WTC11 (cell line): ENCODE measurements around the gene ANTKMT. TPM values are rescaled to one million over a fixed set of nuclear protein-coding genes. Genes with fewer than 3 reads are reported as not detected.

Experiments used
- ATAC-seq: fragments of 200-7000 bp; cut with Tn5 transposase; 2 replicates; pipeline ENCODE4 v1.10.0; 2021; ENCODE audit warnings: mild to moderate bottlenecking, moderate library complexity
- CTCF ChIA-PET: fragments of 300-600 bp; sonication (Branson Sonifier 250); formaldehyde crosslinking; loops from one replicate; lab custom pipeline; 2021; ENCODE audit warnings: antibody characterized with exemption; lab: Charles Lee
- POLR2A ChIA-PET: fragments of 350-600 bp; sonication (Branson Sonifier 250); formaldehyde crosslinking; loops from one replicate; lab custom pipeline; 2021; ENCODE audit warnings: antibody characterized with exemption; lab: Charles Lee
- DNase-seq: peaks from one replicate; pipeline ENCODE4 v3.0.0; 2021; ENCODE audit warnings: low spot score
- H3K27ac Mint-ChIP-seq: 2 replicates; pipeline ENCODE4 v1.8.0; 2021; ENCODE audit warnings: mixed read lengths
- H3K27me3 Mint-ChIP-seq: 2 replicates; pipeline ENCODE4 v1.8.0; 2021; ENCODE audit warnings: low read depth, mild to moderate bottlenecking, moderate library complexity, mixed read lengths
- H3K36me3 Mint-ChIP-seq: 2 replicates; pipeline ENCODE4 v1.8.0; 2021; ENCODE audit warnings: mixed read lengths
- H3K4me1 Mint-ChIP-seq: 2 replicates; pipeline ENCODE4 v1.8.0; 2022; ENCODE audit warnings: mixed read lengths
- H3K4me3 Mint-ChIP-seq: 2 replicates; pipeline ENCODE4 v1.8.0; 2021; ENCODE audit warnings: mild to moderate bottlenecking, moderate library complexity, mixed read lengths
- H3K9me3 Mint-ChIP-seq: 2 replicates; pipeline ENCODE4 v1.8.0; 2021; ENCODE audit warnings: mixed read lengths
- EMX1 ChIP-seq: fragments of 250-450 bp; sonication (Bioruptor Pico); IDR thresholded peaks from 2 replicates; pipeline ENCODE4 v1.8.0; 2021; ENCODE audit warnings: mild to moderate bottlenecking
- ETV6 ChIP-seq: sonication (generic); formaldehyde crosslinking; IDR thresholded peaks from 2 replicates; pipeline ENCODE4 v1.8.1; 2022; ENCODE audit warnings: mild to moderate bottlenecking, missing genetic modification reagents
- MXD4 ChIP-seq: fragments of 250-450 bp; sonication (Bioruptor Pico); IDR thresholded peaks from 2 replicates; pipeline ENCODE4 v1.8.0; 2021; ENCODE audit warnings: mild to moderate bottlenecking, moderate library complexity, borderline replicate concordance
- MYBL2 ChIP-seq: sonication (generic); formaldehyde crosslinking; IDR thresholded peaks from 2 replicates; pipeline ENCODE4 v1.8.1; 2023; ENCODE audit warnings: mild to moderate bottlenecking, moderate library complexity, missing genetic modification reagents
- NR2C2 ChIP-seq: sonication (generic); formaldehyde crosslinking; IDR thresholded peaks from 2 replicates; pipeline ENCODE4 v1.8.0; 2022; ENCODE audit warnings: mild to moderate bottlenecking, missing genetic modification reagents
- OVOL2 ChIP-seq: fragments of 250-450 bp; sonication (Bioruptor Pico); IDR thresholded peaks from 2 replicates; pipeline ENCODE4 v1.9.0; 2021; ENCODE audit warnings: mild to moderate bottlenecking, borderline replicate concordance
- SMAD3 ChIP-seq: sonication (generic); formaldehyde crosslinking; IDR thresholded peaks from 2 replicates; pipeline ENCODE4 v1.8.0; 2022; ENCODE audit warnings: missing genetic modification reagents, mild to moderate bottlenecking, borderline replicate concordance
- ZNF671 ChIP-seq: fragments of 250-450 bp; sonication (Bioruptor Pico); IDR thresholded peaks from 2 replicates; pipeline ENCODE4 v1.8.0; 2021; ENCODE audit warnings: mild to moderate bottlenecking
- total RNA-seq: library from RNA; stranded (reverse); gene quantifications from 3 replicates; pipeline ENCODE4 v1.2.3, GENCODE V29; 2021
- TF ChIP-seq, protein P1 (sequence below): sonication (generic); formaldehyde crosslinking; IDR thresholded peaks from 2 replicates; pipeline ENCODE4 v1.8.0; 2022; ENCODE audit warnings: mild to moderate bottlenecking, missing genetic modification reagents
- TF ChIP-seq, protein P2 (sequence below): sonication (generic); formaldehyde crosslinking; IDR thresholded peaks from 2 replicates; pipeline ENCODE4 v1.8.0; 2022; ENCODE audit warnings: missing genetic modification reagents
- TF ChIP-seq, protein P3 (sequence below): fragments of 250-450 bp; sonication (Bioruptor Pico); IDR thresholded peaks from 2 replicates; pipeline ENCODE4 v1.9.0; 2021; ENCODE audit warnings: moderate library complexity, mild to moderate bottlenecking, inconsistent platforms, borderline replicate concordance
- TF ChIP-seq, protein P4 (sequence below): fragments of 250-450 bp; sonication (Bioruptor Pico); IDR thresholded peaks from 2 replicates; pipeline ENCODE4 v2.1.2; 2022; ENCODE audit warnings: mild to moderate bottlenecking, moderate library complexity
- TF ChIP-seq, protein P5 (sequence below): sonication (generic); formaldehyde crosslinking; IDR thresholded peaks from 2 replicates; pipeline ENCODE4 v1.8.1; 2022; ENCODE audit warnings: low read depth, missing genetic modification reagents, borderline replicate concordance
- TF ChIP-seq, protein P6 (sequence below): sonication (generic); formaldehyde crosslinking; IDR thresholded peaks from 2 replicates; pipeline ENCODE4 v1.8.1; 2023; ENCODE audit warnings: mild to moderate bottlenecking, missing genetic modification reagents, moderate library complexity
- TF ChIP-seq, protein P7 (sequence below): fragments of 250-450 bp; sonication (Bioruptor Pico); conservative IDR thresholded peaks from 2 replicates; pipeline ENCODE4 v1.9.0; 2021; ENCODE audit warnings: mild to moderate bottlenecking

The ANTKMT gene
- total RNA-seq, 1 experiment from 2014 or later: 40.6 TPM

DNA sequence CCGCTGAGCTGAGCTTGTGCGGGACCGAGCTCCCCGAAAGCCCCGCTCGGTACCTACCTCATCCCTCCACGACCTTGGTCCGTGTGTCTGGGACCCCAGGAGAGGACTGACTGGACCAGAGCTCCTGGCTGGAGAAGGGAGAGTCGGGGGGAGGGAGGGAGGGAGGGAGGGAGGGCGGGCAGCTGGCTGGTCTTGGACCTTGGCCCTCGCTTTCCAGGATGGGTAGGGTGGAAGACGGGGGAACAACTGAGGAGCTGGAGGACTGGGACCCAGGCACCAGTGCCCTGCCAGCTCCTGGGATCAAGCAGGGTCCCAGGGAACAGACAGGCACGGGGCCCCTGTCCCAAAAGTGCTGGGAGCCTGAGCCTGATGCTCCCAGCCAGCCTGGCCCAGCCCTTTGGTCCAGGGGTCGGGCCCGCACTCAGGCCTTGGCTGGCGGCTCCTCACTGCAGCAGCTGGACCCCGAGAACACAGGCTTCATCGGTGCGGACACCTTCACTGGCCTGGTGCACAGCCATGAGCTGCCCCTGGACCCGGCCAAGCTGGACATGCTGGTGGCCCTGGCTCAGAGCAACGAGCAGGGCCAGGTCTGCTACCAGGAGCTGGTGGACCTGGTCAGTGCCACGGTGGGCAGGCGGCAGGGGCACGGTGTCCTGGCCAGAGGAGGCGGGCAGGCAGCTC is 44.9 kb upstream of the ANTKMT start:
- POLR2A ChIA-PET: interaction anchor here (0.6 to 1.5 kb wide), 4 partner anchors 14 to 91 kb away, joined by 3 to 4 read pairs (median 3); partner anchors contain the start of gene WDR24
- H3K36me3 Mint-ChIP-seq: peaks cover 7% of the 10 kb centered on the region
- peak overlapping the region; percentile 41 for H3K4me3 Mint-ChIP-seq
- H3K27me3 Mint-ChIP-seq: no peaks in the 10 kb centered on the region
- CTCF ChIA-PET: interaction anchor here (0.6 to 2.8 kb wide), 21 partner anchors 8 to 292 kb away, joined by 3 to 16 read pairs (median 5); partner anchors contain the start of genes CIAO3, METTL26, RHOT2 and WDR24
- H3K27ac Mint-ChIP-seq: no peak overlapping the region
- H3K9me3 Mint-ChIP-seq: no peaks in the 10 kb centered on the region
- TF ChIP-seq ETV6 (CRISPR knock-in tag): no peak
- TF ChIP-seq MXD4: no peak
- DNase-seq (no peak), ATAC-seq (no peak)
- H3K4me1 Mint-ChIP-seq: peaks cover 15% of the 10 kb centered on the region

DNA sequence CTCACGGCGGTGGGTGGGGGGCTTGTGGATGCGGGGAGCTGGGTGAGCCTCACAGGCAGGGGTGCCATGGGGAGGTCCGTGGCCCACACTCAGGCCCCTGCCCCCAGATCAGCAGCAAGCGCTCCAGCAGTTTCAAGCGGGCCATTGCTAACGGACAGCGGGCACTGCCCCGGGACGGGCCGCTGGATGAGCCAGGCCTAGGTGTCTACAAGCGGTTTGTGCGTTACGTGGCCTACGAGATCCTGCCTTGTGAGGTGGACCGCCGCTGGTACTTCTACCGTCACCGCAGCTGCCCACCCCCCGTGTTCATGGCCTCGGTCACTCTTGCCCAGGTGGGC is 44.4 kb upstream of the ANTKMT start:
- H3K9me3 Mint-ChIP-seq: no peaks in the 10 kb centered on the region
- H3K4me3 Mint-ChIP-seq: no peak overlapping the region; the same call in 1 of the 2 replicates
- peaks cover 21% of the 10 kb centered on the region for H3K4me1 Mint-ChIP-seq
- H3K36me3 Mint-ChIP-seq: peaks cover 10% of the 10 kb centered on the region
- H3K27ac Mint-ChIP-seq: no peak overlapping the region
- DNase-seq (no peak), ATAC-seq (no peak)
- H3K27me3 Mint-ChIP-seq: no peaks in the 10 kb centered on the region
- no peak for TF ChIP-seq ZNF671 (CRISPR knock-in tag)
- TF ChIP-seq ETV6 (CRISPR knock-in tag): no peak
- TF ChIP-seq, protein P1, sequence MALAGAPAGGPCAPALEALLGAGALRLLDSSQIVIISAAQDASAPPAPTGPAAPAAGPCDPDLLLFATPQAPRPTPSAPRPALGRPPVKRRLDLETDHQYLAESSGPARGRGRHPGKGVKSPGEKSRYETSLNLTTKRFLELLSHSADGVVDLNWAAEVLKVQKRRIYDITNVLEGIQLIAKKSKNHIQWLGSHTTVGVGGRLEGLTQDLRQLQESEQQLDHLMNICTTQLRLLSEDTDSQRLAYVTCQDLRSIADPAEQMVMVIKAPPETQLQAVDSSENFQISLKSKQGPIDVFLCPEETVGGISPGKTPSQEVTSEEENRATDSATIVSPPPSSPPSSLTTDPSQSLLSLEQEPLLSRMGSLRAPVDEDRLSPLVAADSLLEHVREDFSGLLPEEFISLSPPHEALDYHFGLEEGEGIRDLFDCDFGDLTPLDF (CRISPR knock-in tag): no peak
- TF ChIP-seq MYBL2 (CRISPR knock-in tag): no peak
- no peak for TF ChIP-seq OVOL2 (CRISPR knock-in tag)
- TF ChIP-seq, protein P2, sequence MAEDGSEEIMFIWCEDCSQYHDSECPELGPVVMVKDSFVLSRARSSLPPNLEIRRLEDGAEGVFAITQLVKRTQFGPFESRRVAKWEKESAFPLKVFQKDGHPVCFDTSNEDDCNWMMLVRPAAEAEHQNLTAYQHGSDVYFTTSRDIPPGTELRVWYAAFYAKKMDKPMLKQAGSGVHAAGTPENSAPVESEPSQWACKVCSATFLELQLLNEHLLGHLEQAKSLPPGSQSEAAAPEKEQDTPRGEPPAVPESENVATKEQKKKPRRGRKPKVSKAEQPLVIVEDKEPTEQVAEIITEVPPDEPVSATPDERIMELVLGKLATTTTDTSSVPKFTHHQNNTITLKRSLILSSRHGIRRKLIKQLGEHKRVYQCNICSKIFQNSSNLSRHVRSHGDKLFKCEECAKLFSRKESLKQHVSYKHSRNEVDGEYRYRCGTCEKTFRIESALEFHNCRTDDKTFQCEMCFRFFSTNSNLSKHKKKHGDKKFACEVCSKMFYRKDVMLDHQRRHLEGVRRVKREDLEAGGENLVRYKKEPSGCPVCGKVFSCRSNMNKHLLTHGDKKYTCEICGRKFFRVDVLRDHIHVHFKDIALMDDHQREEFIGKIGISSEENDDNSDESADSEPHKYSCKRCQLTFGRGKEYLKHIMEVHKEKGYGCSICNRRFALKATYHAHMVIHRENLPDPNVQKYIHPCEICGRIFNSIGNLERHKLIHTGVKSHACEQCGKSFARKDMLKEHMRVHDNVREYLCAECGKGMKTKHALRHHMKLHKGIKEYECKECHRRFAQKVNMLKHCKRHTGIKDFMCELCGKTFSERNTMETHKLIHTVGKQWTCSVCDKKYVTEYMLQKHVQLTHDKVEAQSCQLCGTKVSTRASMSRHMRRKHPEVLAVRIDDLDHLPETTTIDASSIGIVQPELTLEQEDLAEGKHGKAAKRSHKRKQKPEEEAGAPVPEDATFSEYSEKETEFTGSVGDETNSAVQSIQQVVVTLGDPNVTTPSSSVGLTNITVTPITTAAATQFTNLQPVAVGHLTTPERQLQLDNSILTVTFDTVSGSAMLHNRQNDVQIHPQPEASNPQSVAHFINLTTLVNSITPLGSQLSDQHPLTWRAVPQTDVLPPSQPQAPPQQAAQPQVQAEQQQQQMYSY (CRISPR knock-in tag): no peak
- TF ChIP-seq, protein P3, sequence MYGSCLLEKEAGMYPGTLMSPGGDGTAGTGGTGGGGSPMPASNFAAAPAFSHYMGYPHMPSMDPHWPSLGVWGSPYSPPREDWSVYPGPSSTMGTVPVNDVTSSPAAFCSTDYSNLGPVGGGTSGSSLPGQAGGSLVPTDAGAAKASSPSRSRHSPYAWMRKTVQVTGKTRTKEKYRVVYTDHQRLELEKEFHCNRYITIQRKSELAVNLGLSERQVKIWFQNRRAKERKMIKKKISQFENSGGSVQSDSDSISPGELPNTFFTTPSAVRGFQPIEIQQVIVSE (CRISPR knock-in tag): no peak
- TF ChIP-seq, protein P4, sequence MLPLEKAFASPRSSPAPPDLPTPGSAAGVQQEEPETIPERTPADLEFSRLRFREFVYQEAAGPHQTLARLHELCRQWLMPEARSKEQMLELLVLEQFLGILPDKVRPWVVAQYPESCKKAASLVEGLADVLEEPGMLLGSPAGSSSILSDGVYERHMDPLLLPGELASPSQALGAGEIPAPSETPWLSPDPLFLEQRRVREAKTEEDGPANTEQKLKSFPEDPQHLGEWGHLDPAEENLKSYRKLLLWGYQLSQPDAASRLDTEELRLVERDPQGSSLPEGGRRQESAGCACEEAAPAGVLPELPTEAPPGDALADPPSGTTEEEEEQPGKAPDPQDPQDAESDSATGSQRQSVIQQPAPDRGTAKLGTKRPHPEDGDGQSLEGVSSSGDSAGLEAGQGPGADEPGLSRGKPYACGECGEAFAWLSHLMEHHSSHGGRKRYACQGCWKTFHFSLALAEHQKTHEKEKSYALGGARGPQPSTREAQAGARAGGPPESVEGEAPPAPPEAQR (CRISPR knock-in tag): no peak
- no peak for TF ChIP-seq SMAD3 (CRISPR knock-in tag)
- TF ChIP-seq, protein P5, sequence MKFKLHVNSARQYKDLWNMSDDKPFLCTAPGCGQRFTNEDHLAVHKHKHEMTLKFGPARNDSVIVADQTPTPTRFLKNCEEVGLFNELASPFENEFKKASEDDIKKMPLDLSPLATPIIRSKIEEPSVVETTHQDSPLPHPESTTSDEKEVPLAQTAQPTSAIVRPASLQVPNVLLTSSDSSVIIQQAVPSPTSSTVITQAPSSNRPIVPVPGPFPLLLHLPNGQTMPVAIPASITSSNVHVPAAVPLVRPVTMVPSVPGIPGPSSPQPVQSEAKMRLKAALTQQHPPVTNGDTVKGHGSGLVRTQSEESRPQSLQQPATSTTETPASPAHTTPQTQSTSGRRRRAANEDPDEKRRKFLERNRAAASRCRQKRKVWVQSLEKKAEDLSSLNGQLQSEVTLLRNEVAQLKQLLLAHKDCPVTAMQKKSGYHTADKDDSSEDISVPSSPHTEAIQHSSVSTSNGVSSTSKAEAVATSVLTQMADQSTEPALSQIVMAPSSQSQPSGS: no peak
- ChIA-PET CTCF (interaction anchor here (0.5 to 2.8 kb wide), 12 partner anchors 9 to 1240 kb away, joined by 3 to 16 read pairs (median 6); partner anchors contain the start of genes RHOT2, WDR24 and WDR90), POLR2A (interaction anchor here (1.1 kb wide), 1 partner anchor 91 kb away, joined by 3 read pairs; no protein-coding TSS in a partner anchor)

DNA sequence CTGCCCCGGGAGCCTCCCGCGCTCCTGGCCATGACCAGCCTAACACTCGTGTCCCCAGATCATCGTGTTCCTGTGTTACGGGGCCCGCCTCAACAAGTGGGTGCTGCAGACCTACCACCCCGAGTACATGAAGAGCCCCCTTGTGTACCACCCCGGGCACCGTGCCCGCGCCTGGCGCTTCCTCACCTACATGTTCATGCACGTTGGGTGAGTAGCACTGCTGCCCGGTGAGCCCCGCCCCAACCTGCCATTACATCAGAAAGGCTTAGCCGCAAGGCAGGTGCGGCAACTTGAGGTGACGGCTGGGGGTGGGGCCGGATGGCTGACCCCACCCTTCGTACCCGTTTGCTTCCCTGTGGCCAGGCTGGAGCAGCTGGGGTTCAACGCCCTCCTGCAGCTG is 44.0 kb upstream of the ANTKMT start:
- Mint-ChIP-seq H3K27ac (no peak overlapping the region), H3K27me3 (no peaks in the 10 kb centered on the region), H3K36me3 (peaks cover 14% of the 10 kb centered on the region), H3K4me1 (peaks cover 24% of the 10 kb centered on the region), H3K9me3 (no peaks in the 10 kb centered on the region), H3K4me3 (no peak overlapping the region; the same call in 1 of the 2 replicates)
- no peak for DNase-seq
- no peak for ATAC-seq
- CTCF ChIA-PET: interaction anchor here (0.5 to 2.8 kb wide), 8 partner anchors 9 to 1240 kb away, joined by 3 to 11 read pairs (median 6); partner anchors contain the start of gene RHOT2
- POLR2A ChIA-PET: interaction anchor here (1.1 kb wide), 1 partner anchor 92 kb away, joined by 3 read pairs; no protein-coding TSS in a partner anchor
- TF ChIP-seq MXD4: no peak
- TF ChIP-seq NR2C2: no peak
- TF ChIP-seq, protein P6, sequence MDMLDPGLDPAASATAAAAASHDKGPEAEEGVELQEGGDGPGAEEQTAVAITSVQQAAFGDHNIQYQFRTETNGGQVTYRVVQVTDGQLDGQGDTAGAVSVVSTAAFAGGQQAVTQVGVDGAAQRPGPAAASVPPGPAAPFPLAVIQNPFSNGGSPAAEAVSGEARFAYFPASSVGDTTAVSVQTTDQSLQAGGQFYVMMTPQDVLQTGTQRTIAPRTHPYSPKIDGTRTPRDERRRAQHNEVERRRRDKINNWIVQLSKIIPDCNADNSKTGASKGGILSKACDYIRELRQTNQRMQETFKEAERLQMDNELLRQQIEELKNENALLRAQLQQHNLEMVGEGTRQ: no peak
- TF ChIP-seq EMX1 (CRISPR knock-in tag): no peak
- TF ChIP-seq, protein P7, sequence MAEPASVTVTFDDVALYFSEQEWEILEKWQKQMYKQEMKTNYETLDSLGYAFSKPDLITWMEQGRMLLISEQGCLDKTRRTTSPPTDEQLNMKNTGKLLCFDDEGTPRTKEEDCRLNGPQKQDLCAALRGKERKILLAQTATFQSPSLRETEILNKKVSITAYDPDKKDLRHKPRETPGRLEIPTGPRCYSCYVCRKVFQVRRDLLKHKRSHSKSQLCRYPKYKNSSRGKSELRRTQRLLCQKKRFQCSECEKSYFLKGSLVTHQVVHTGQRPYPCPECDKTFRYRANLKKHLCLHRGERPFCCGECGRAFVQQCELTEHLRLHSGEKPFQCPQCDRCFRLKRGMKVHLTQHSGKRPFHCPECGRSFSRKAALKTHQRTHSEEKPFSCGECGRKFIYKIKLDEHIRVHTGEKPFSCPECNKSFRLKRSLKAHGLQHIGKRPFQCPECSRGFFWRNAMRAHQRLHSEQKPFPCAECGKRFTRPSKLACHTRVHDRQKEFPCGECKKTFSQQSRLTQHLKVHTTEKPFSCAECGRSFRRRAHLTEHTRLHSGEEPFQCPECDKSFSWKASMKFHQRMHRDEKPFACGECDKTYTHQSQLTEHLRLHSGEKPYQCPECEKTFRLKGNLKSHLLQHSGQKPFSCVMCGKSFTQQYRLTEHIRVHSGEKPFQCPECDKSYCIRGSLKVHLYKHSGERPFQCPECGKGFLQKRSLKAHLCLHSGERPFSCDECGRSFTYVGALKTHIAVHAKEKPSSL: no peak
